GM18511 (cell line): Measurements from ENCODE around the gene TUBGCP6.
A peak's percentile ranks its signal among the peaks of the same experiment; 100 is the strongest.
"Not testable (repeated sequence)": the region's sequence is repeated elsewhere in the genome, so short reads cannot be mapped to it uniquely, and the experiment has no call there.

Experiments used
- ATAC-seq: cut with Tn5 transposase; IDR thresholded peaks from one replicate; pipeline ENCODE4 v1.9.1; 2021; ENCODE audit warnings: mild to moderate bottlenecking, moderate library complexity; ENCODE audit not compliant: unreplicated experiment

The TUBGCP6 gene

DNA sequence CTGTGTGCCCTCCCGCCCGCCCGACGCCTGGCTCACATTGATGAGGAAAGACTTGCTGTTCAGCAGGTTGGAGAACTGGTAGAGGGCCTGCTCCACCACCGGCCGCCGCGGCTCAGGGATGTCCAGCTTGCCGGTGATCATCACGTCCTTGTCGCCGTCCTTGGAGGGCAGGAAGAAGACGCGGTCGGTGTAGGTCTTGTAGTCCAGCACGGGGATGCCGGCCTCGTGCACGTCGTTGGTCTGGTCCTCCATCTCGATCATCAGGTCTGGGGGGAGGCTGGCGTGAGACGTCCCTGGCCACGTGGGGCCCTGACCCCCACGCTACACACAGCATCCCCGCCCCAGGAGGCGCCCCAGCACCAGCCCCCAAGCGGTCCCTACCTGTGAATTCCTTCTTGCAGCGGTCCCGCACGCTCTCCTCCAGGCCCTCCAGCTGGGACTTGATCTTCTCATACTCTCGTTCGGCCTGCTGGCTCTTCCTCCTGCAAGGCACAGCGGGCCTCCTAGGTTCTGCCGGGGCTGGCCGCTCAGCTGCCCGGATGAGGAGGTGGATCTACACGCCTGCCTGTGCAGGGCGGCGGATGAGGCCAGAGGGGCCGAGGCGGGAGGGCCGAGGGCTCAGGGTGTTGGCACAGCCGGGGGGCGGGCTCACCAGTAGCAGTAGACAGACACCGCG is 36.0 kb upstream of the TUBGCP6 start:
- ATAC-seq: no peak

- no peak for ATAC-seq
These were observed 35.3 kb upstream of the TUBGCP6 start for GRCh38 chr22:50280022-50280707.

GRCh38 chr22:50278956-50279619 is 34.3 kb upstream of the TUBGCP6 start:
- ATAC-seq: no peak

- no peak for ATAC-seq
These were observed 33.6 kb upstream of the TUBGCP6 start for GRCh38 chr22:50278461-50278860.

DNA sequence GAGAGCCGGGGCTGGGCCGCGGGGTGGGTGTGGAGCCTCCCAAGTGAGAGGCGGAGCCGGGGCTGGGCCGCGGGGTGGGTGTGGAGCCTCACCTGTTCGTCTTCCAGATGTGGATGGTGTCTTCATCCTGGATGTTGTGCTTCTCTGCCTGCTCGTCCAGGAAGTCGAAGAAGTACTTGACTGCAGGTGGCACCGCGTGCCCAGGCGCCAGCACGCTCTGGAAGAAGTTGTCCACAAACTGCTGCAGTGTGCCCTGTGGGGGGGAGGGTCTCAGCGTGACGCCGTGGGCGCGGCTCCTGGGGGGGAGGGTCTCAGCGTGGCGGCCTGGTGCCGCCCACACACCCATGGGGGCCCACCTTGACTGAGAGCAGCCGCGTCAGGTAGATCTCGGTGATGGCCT is 32.9 kb upstream of the TUBGCP6 start:
- ATAC-seq: no peak

DNA sequence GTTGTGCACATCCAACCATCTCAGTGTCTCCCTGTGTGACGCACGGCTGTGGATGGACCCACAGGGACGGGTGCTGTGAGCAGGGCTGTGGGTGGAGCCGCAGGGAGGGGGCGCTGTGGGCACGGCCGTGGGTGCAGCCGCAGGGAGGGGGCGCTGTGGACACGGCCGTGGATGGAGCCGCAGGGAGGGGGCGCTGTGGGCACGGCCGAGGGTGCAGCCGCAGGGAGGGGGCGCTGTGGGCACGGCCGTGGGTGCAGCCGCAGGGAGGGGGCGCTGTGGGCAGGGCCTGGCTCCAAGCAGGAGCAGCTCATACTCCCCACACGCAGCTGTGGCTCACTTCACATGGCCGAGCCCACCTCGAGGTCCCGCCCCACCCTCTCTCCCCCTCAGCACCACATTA is 31.3 kb upstream of the TUBGCP6 start:
- ATAC-seq: peak; percentile 69

- ATAC-seq: no peak
These were observed 30.6 kb upstream of the TUBGCP6 start for GRCh38 chr22:50275181-50276055.

DNA sequence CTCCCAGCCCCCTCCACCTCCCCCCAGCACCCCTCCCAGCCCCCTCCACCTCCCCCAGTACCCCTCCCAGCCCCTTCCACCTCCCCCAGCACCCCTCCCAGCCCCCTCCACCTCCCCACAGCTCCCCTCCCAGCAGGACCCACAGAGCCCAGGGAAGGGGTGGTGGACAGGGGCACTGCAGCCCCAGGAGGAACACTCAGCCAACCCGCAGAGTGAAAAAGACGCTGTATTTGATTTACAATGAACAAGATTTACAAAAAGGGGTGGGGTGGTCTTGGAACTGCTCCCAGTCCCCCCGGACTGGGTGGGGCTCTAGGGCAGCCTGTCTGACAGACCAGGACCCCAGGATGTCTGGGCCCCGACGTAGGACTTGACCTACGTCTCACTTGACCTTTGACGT is 29.9 kb upstream of the TUBGCP6 start:
- ATAC-seq: no peak

DNA sequence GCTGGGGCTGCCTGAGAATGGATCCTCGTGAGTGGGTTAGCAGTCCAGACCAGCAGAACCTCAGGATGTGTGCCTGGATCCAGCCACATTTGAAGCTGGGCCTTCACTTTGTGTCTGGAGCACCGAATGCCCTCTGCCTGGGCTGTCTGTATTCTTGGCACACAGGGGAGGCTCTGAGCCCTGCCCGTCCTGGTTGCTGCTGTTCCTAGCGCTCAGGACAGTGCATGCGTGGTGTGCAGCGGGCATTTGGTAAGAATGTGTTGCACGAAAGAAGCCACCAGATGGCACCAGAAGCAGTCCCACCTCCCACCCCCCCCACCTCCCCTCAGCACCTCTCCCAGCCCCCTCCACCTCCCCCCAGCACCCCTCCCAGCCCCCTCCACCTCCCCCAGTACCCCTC is 29.5 kb upstream of the TUBGCP6 start:
- no peak for ATAC-seq

- not testable (repeated sequence) for ATAC-seq
These were observed 29.0 kb upstream of the TUBGCP6 start for GRCh38 chr22:50273781-50274180.

DNA sequence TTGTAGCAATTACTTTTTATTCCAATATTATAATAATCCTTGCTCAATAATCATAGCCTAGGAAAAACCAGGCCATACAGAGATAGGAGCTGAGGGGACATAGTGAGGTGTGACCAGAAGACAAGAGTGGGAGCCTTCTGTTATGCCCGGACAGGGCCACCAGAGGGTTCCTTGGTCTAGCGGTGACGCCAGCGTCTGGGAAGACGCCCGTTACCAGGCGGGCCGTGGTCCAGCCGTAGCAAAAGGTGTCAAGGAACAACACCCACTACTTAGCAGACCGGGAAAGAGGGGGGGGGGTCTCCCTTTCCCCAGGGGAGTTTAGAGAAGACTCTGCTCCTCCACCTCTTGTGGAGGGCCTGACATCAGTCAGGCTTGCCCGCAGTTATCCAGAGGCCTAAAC is 28.5 kb upstream of the TUBGCP6 start:
- not testable (repeated sequence) for ATAC-seq

GRCh38 chr22:50272044-50272802 is 27.4 kb upstream of the TUBGCP6 start:
- ATAC-seq: no peak

GRCh38 chr22:50271519-50271970 is 26.7 kb upstream of the TUBGCP6 start:
- no peak for ATAC-seq

DNA sequence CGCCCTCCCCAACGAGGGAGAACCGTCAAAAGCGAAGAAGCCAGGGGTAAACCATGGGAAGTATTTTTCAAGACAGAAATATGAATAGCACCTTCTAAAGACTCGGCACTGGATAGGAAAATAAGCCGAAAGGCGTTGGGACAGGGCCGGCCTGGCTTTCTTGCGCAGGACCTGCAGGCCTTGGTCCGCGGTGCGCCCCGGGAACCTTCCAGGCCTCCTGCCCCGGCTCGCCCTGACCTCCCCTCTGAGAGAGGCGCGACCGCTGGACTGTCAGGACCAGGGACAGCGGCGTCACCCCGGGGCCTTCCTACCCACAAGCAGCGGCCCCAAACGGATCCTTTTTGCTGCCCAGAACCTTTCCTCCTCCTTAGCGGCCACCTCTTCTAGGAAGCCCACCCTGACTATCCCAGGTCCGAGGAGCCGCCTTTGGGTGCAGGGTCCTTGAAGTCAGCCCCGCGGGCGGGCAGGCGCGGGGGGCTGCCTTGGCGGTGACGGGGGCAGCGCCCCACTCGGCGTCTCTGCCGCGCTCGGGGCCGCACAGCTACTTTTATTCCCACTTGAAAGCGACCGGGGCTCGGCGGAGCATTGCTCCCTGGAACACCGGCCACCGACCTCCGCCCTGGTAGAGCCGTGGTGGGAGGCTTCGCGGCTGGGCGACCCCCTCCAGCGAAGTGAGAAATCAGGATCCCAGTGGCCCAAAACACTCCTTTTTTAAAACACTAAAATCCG is 26.0 kb upstream of the TUBGCP6 start:
- no peak for ATAC-seq

GRCh38 chr22:50269970-50270665 is 25.3 kb upstream of the TUBGCP6 start, which contains the start of gene MAPK11:
Gene MAPK11, minus strand, starts transcription at chr22:50270380. Its CDS starts 88 bp downstream, at chr22:50270292.
- no peak for ATAC-seq

- ATAC-seq: no peak
These were observed 24.7 kb upstream of the TUBGCP6 start for GRCh38 chr22:50269573-50269969.

DNA sequence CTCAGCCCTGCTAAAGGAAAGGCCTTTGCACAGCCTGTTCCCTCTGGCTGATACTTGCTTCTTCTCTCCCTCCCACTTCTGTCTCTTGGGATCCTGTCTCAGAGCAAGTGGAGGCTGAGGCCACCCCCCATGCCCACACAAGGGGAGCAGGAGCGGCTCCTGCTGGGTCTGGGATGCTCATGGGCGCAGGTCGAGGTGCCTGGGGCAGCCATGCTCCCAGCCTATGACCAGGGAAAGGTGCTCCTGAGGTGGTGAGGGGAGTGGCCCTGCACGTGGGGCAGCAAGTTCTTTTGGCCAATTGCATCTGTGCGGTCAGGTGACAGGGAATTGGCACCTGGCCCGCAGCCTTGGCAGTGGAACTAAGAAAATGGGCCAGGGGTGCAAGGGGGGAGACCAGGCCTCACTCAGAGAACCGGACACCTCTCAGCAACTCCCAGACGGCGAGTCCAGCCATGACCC is 23.9 kb upstream of the TUBGCP6 start:
- ATAC-seq: no peak

GRCh38 chr22:50267591-50268390 is 23.0 kb upstream of the TUBGCP6 start:
- no peak for ATAC-seq
